ENCODE data around the gene PDE8A. TPM values are rescaled to one million over a fixed set of nuclear protein-coding genes. Genes with fewer than 3 reads are reported as not detected.

PDE8A gene
- total RNA-seq, 1 experiment from 2014 or later = 65.9 TPM

DNA sequence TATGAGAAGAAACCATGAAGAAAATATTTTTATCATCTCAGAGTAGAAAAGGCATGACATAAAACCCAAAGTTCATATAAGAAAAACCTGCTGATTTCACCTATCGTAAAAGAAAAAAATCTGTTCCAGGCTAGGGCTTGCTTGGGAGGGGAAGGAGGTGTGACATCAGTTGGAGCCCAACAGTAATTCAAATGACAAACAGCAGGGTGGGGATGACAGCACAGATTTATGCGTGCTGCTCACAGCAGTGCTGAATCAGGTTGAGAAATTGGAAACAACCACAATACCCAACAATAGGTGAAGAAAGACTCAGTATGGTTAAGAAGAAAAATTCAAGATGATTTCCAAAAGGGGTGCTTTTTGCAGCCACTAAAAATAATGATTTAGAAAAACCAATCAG, 172.4 kb downstream of the PDE8A start:
- no TSS peak for BruUV-seq (replicated peaks)
- Mint-ChIP-seq H3K27ac (ENCODE audit: unreplicated experiment) (no peak overlapping the region), H3K27me3 (ENCODE audit: unreplicated experiment) (no peaks in the 10 kb centered on the region), H3K9me3 (ENCODE audit: low read depth, unreplicated experiment) (no peaks in the 10 kb centered on the region), H3K36me3 (ENCODE audit: insufficient read depth, unreplicated experiment) (no peaks in the 10 kb centered on the region), H3K4me1 (ENCODE audit: low read depth, unreplicated experiment) (no peaks in the 10 kb centered on the region), H3K4me3 (ENCODE audit: low read depth, unreplicated experiment) (no peak overlapping the region)
- intact Hi-C loops (cut with micrococcal nuclease; ENCODE audit: unreplicated experiment) = loop anchor here (10.0 kb wide), 1 partner anchor 59 kb away; no protein-coding TSS in a partner anchor
- TF ChIP-seq, protein P1, sequence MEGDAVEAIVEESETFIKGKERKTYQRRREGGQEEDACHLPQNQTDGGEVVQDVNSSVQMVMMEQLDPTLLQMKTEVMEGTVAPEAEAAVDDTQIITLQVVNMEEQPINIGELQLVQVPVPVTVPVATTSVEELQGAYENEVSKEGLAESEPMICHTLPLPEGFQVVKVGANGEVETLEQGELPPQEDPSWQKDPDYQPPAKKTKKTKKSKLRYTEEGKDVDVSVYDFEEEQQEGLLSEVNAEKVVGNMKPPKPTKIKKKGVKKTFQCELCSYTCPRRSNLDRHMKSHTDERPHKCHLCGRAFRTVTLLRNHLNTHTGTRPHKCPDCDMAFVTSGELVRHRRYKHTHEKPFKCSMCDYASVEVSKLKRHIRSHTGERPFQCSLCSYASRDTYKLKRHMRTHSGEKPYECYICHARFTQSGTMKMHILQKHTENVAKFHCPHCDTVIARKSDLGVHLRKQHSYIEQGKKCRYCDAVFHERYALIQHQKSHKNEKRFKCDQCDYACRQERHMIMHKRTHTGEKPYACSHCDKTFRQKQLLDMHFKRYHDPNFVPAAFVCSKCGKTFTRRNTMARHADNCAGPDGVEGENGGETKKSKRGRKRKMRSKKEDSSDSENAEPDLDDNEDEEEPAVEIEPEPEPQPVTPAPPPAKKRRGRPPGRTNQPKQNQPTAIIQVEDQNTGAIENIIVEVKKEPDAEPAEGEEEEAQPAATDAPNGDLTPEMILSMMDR (IDR thresholded peaks at IDR 0.05; ENCODE audit: unreplicated experiment) = no peak
- CTCF ChIA-PET = no interaction called here
- no peak for DNase-seq

DNA sequence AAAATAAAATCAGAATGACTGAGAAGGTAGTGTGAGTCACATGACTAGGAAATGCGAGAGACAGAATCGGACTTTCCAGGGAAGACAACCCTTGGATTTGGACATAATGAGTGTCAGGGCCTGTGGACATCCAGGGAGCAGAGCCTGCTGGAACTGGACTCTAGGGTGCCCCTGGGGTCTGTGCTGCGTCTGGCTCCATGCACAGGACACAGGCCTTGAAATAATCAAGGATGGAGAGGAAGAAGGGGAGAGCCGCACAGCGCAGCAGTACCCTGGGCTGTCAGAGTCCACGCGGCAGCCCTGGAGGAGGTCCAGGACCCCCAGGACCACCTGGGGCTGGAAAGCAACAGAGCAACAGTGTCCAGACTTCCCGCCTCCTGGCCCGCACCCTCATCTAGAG, 173.7 kb downstream of the PDE8A start:
- CTCF ChIA-PET = no interaction called here
- no peak for DNase-seq
- intact Hi-C loops (cut with micrococcal nuclease; ENCODE audit: unreplicated experiment) = loop anchor here (10.0 kb wide), 1 partner anchor 61 kb away; no protein-coding TSS in a partner anchor
- no peaks in the 10 kb centered on the region for H3K27me3 Mint-ChIP-seq (ENCODE audit: unreplicated experiment)
- H3K9me3 Mint-ChIP-seq (ENCODE audit: low read depth, unreplicated experiment) = no peaks in the 10 kb centered on the region
- H3K27ac Mint-ChIP-seq (ENCODE audit: unreplicated experiment) = no peak overlapping the region
- H3K4me1 Mint-ChIP-seq (ENCODE audit: low read depth, unreplicated experiment) = no peaks in the 10 kb centered on the region
- no peak overlapping the region for H3K4me3 Mint-ChIP-seq (ENCODE audit: low read depth, unreplicated experiment)
- no TSS peak for BruUV-seq (replicated peaks)
- no peaks in the 10 kb centered on the region for H3K36me3 Mint-ChIP-seq (ENCODE audit: insufficient read depth, unreplicated experiment)
- TF ChIP-seq, protein P1 (IDR thresholded peaks at IDR 0.05; ENCODE audit: unreplicated experiment) = no peak

DNA sequence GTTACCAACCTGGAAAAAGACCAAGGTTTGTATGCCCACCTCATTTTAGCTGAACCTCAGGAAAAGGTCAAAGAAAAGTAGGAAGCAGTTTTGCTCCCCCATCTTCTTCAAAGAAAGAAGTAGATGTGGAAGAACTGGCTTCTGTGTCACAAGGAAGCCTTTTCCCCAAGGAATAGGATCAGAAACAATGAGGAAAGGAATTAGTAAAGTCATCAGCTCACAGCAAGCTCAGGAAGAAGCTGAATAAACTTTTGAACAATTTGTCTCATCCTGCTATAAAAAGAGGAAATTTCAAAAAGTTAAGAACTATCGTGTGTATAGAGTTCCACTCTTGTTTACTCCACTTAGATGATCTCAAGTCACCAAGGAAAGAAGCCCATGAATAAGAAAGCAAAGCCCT, 174.2 kb downstream of the PDE8A start:
- no peaks in the 10 kb centered on the region for H3K9me3 Mint-ChIP-seq (ENCODE audit: low read depth, unreplicated experiment)
- CTCF ChIA-PET = no interaction called here
- H3K36me3 Mint-ChIP-seq (ENCODE audit: insufficient read depth, unreplicated experiment) = no peaks in the 10 kb centered on the region
- H3K27ac Mint-ChIP-seq (ENCODE audit: unreplicated experiment) = no peak overlapping the region
- H3K4me3 Mint-ChIP-seq (ENCODE audit: low read depth, unreplicated experiment) = no peak overlapping the region
- BruUV-seq (replicated peaks) = no TSS peak
- DNase-seq = no peak
- H3K27me3 Mint-ChIP-seq (ENCODE audit: unreplicated experiment) = no peaks in the 10 kb centered on the region
- intact Hi-C loops (cut with micrococcal nuclease; ENCODE audit: unreplicated experiment) = loop anchor here (10.0 kb wide), 1 partner anchor 61 kb away; no protein-coding TSS in a partner anchor
- no peaks in the 10 kb centered on the region for H3K4me1 Mint-ChIP-seq (ENCODE audit: low read depth, unreplicated experiment)
- TF ChIP-seq, protein P1 (IDR thresholded peaks at IDR 0.05; ENCODE audit: unreplicated experiment) = no peak

DNA sequence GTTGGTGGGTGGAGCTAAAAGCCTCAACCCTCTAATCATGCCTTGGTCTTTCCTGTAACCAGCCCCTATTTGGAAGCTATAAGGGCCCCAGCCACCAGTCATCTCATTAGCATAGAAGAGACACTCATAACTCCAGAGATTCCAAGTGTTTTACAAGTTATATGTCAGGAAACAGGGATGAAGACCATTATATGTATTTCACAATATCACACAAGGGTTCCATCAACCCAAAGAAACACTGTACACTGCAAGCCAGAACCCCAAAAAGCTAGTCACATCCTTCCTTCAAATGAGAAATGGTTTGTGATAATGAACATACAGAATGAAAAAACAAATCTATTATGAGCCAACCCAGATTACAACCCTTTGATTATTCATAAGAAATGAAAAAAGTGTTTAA, 175.7 kb downstream of the PDE8A start:
- CTCF ChIA-PET = interaction anchor here (1.3 kb wide), 1 partner anchor 11 kb away, joined by 5 read pairs; no protein-coding TSS in a partner anchor
- no peaks in the 10 kb centered on the region for H3K36me3 Mint-ChIP-seq (ENCODE audit: insufficient read depth, unreplicated experiment)
- no peaks in the 10 kb centered on the region for H3K4me1 Mint-ChIP-seq (ENCODE audit: low read depth, unreplicated experiment)
- BruUV-seq (replicated peaks) = no TSS peak
- TF ChIP-seq, protein P1 (IDR thresholded peaks at IDR 0.05; ENCODE audit: unreplicated experiment) = no peak
- peaks cover 4% of the 10 kb centered on the region for H3K9me3 Mint-ChIP-seq (ENCODE audit: low read depth, unreplicated experiment)
- DNase-seq = no peak
- H3K27me3 Mint-ChIP-seq (ENCODE audit: unreplicated experiment) = no peaks in the 10 kb centered on the region
- intact Hi-C loops (cut with micrococcal nuclease; ENCODE audit: unreplicated experiment) = loop anchor here (10.0 kb wide), 1 partner anchor 63 kb away; no protein-coding TSS in a partner anchor
- H3K4me3 Mint-ChIP-seq (ENCODE audit: low read depth, unreplicated experiment) = no peak overlapping the region
- H3K27ac Mint-ChIP-seq (ENCODE audit: unreplicated experiment) = no peak overlapping the region

Data from Calu3 (cell line).